ENCODE measurements around the gene RAD21L1.

RAD21L1 gene

DNA sequence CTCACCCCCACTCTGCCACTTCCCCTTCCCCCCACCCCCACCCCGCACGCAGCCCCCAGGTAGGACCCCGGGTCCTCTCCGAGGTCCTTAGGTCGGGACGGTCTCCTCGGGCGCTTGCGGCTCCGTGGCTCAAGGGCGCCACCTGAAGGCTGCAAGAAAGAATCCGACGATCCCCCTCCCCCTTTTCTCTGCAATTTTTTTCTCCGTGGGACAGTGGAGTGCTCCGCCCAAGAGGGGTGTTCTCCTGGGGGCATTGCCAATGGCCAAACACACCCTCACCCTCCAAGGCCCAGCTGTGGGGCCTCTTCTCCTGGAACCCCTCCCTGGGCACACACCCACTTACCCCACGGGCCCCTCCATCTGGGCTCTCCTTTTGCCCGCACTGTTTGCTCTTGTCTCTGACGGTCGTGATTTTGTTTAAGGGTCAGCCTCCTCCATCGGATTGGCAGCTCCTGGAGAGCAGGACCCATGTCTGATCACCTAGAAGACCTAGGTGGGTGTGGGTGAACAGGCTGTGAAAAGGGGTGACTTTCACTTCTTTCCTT, 40.0 kb upstream of the RAD21L1 start:
- no peak overlapping the region for H3K27ac ChIP-seq (replicated peaks)
- H3K27me3 ChIP-seq (ENCODE audit: insufficient read depth, poor library complexity, severe bottlenecking), result peaks cover 13% of the 10 kb centered on the region
- TF ChIP-seq, protein P1, sequence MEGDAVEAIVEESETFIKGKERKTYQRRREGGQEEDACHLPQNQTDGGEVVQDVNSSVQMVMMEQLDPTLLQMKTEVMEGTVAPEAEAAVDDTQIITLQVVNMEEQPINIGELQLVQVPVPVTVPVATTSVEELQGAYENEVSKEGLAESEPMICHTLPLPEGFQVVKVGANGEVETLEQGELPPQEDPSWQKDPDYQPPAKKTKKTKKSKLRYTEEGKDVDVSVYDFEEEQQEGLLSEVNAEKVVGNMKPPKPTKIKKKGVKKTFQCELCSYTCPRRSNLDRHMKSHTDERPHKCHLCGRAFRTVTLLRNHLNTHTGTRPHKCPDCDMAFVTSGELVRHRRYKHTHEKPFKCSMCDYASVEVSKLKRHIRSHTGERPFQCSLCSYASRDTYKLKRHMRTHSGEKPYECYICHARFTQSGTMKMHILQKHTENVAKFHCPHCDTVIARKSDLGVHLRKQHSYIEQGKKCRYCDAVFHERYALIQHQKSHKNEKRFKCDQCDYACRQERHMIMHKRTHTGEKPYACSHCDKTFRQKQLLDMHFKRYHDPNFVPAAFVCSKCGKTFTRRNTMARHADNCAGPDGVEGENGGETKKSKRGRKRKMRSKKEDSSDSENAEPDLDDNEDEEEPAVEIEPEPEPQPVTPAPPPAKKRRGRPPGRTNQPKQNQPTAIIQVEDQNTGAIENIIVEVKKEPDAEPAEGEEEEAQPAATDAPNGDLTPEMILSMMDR (IDR thresholded peaks at IDR 0.05; ENCODE audit: insufficient read depth, low read length), result peak; percentile 51
- no peak for TF ChIP-seq SPI1 (IDR thresholded peaks at IDR 0.05; ENCODE audit: borderline replicate concordance, low read depth)
- no peak for TF ChIP-seq GABPA (IDR thresholded peaks at IDR 0.05; ENCODE audit: low read depth)
- TF ChIP-seq, protein P2, sequence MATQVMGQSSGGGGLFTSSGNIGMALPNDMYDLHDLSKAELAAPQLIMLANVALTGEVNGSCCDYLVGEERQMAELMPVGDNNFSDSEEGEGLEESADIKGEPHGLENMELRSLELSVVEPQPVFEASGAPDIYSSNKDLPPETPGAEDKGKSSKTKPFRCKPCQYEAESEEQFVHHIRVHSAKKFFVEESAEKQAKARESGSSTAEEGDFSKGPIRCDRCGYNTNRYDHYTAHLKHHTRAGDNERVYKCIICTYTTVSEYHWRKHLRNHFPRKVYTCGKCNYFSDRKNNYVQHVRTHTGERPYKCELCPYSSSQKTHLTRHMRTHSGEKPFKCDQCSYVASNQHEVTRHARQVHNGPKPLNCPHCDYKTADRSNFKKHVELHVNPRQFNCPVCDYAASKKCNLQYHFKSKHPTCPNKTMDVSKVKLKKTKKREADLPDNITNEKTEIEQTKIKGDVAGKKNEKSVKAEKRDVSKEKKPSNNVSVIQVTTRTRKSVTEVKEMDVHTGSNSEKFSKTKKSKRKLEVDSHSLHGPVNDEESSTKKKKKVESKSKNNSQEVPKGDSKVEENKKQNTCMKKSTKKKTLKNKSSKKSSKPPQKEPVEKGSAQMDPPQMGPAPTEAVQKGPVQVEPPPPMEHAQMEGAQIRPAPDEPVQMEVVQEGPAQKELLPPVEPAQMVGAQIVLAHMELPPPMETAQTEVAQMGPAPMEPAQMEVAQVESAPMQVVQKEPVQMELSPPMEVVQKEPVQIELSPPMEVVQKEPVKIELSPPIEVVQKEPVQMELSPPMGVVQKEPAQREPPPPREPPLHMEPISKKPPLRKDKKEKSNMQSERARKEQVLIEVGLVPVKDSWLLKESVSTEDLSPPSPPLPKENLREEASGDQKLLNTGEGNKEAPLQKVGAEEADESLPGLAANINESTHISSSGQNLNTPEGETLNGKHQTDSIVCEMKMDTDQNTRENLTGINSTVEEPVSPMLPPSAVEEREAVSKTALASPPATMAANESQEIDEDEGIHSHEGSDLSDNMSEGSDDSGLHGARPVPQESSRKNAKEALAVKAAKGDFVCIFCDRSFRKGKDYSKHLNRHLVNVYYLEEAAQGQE (IDR thresholded peaks at IDR 0.05; ENCODE audit: insufficient replicate concordance, low read depth), result peak; percentile 24
- TF ChIP-seq POLR2AphosphoS5 (IDR thresholded peaks at IDR 0.05; ENCODE audit: low read depth), result no peak
- peak overlapping the region; percentile 34 for H3K4me3 ChIP-seq (replicated peaks; ENCODE audit: insufficient read depth, low read length)
- DNase-seq (ENCODE audit: low read depth in 1 of 2, low spot score in 1 of 2), result peak; percentile 42 to 50

DNA sequence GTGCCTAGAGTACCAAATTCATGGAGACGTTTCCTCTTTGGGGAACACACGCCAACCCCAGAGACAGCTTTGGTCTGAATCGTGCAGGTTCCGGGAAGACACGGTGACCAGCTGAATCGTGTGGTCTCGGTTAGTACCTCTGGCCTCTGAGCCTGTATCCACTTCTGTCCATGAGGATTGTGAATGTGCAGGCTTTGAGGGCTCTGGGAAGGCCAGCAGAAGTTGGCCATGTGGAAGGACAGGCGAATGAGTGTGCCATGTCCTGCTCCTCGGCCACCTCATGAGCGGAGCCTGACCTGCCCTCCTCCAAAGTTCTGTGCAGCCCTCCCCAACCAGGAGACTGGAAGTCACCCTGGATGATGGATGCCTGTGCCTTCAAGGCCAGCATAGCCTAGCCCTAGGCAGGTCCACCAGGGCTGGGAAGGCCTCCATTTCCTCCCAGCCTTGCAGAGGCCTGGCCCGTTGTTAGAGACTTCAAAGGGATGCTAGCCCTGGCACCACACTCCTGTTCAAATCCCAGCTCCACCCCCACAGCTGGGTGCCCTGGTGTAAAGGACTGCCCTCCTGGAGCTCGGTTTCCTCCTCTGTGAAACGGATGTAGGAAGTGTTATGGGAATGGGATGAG, 39.4 kb upstream of the RAD21L1 start:
- TF ChIP-seq GABPA (IDR thresholded peaks at IDR 0.05; ENCODE audit: low read depth) (no peak), POLR2AphosphoS5 (IDR thresholded peaks at IDR 0.05; ENCODE audit: low read depth) (no peak), SPI1 (IDR thresholded peaks at IDR 0.05; ENCODE audit: borderline replicate concordance, low read depth) (no peak)
- TF ChIP-seq, protein P2 (IDR thresholded peaks at IDR 0.05; ENCODE audit: insufficient replicate concordance, low read depth), result no peak
- TF ChIP-seq, protein P1 (IDR thresholded peaks at IDR 0.05; ENCODE audit: insufficient read depth, low read length), result no peak
- DNase-seq (ENCODE audit: low read depth in 1 of 2, low spot score in 1 of 2), result no peak
- Histone ChIP-seq H3K4me3 (replicated peaks; ENCODE audit: insufficient read depth, low read length) (no peak overlapping the region), H3K27me3 (ENCODE audit: insufficient read depth, poor library complexity, severe bottlenecking) (peaks cover 13% of the 10 kb centered on the region), H3K27ac (replicated peaks) (no peak overlapping the region)

DNA sequence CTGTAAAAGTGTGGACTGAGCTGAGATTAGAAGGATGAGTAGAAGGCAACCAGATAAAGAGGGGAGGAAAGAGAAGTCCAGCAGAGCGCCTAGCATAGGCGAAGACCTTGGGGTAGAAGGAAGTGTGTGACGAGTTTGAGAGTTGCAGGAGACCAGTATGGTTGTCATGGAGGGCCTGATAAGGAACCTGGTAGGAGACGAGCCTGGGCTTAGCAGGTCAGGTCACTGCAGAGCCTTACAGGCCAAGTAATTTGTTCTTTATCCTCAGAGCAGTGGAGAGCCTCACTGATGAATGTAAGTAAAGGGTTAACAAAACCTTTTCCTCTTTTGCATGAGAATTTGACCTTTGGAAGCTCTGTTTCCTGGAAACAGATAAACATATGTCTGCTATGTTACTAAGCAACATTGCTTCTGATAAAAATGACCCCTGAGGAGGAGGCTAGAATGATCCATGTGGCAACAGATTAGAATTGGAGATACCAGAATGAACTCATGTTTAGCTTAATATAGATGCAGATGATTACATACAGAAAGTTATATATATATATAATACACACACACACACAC, 38.2 kb upstream of the RAD21L1 start:
- no peak for DNase-seq (ENCODE audit: low read depth in 1 of 2, low spot score in 1 of 2)
- no peak for TF ChIP-seq SPI1 (IDR thresholded peaks at IDR 0.05; ENCODE audit: borderline replicate concordance, low read depth)
- no peak for TF ChIP-seq GABPA (IDR thresholded peaks at IDR 0.05; ENCODE audit: low read depth)
- TF ChIP-seq, protein P1 (IDR thresholded peaks at IDR 0.05; ENCODE audit: insufficient read depth, low read length), result no peak
- no peak for TF ChIP-seq POLR2AphosphoS5 (IDR thresholded peaks at IDR 0.05; ENCODE audit: low read depth)
- Histone ChIP-seq H3K27me3 (ENCODE audit: insufficient read depth, poor library complexity, severe bottlenecking) (peaks cover 13% of the 10 kb centered on the region), H3K4me3 (replicated peaks; ENCODE audit: insufficient read depth, low read length) (no peak overlapping the region), H3K27ac (replicated peaks) (no peak overlapping the region)

All from HL-60 (cell line).